Natural killer cell (primary cell): ENCODE measurements around the gene CRYGA. TPM values are rescaled to one million over a fixed set of nuclear protein-coding genes. Genes with fewer than 3 reads are reported as not detected.
A peak's percentile ranks its signal among the peaks of the same experiment; 100 is the strongest.

Experiments used
- ATAC-seq, 3 donors: fragments of 150-1000 bp in 2 of 3; fragments of 200-7000 bp in 1 of 3; cut with Tn5 transposase; 1 replicate in 1 of 3; 2 replicates in 2 of 3; pipeline ENCODE4 v1.10.0; 2021; ENCODE audit warnings: mild to moderate bottlenecking in 2 of 3, moderate library complexity in 2 of 3
- DNase-seq, 2 donors: peaks; one replicate each; pipeline versions ENCODE4 v3.0.0 to v3.0.0-alpha.2; 2013 to 2021; ENCODE audit warnings: mixed read lengths in 1 of 2
- H3K27ac ChIP-seq: one replicate; pipeline ENCODE4 v1.5.1; 2013; ENCODE audit warnings: mild to moderate bottlenecking, low read length
- H3K27me3 ChIP-seq: one replicate; pipeline ENCODE4 v1.6.1; 2013; ENCODE audit warnings: low read length; ENCODE audit not compliant: control insufficient read depth, insufficient read depth
- H3K36me3 ChIP-seq: one replicate; pipeline ENCODE4 v1.6.1; 2013; ENCODE audit warnings: low read length; ENCODE audit not compliant: control insufficient read depth, insufficient read depth
- H3K4me1 ChIP-seq: one replicate; pipeline ENCODE4 v1.6.1; 2013; ENCODE audit warnings: low read length; ENCODE audit not compliant: control insufficient read depth, insufficient read depth
- H3K4me3 ChIP-seq: one replicate; pipeline ENCODE4 v1.5.1; 2013; ENCODE audit warnings: low read length
- H3K9me3 ChIP-seq: one replicate; pipeline ENCODE4 v1.6.1; 2013; ENCODE audit warnings: low read length; ENCODE audit not compliant: control insufficient read depth, insufficient read depth
- H3K27ac Mint-ChIP-seq, 2 donors: one replicate each; pipeline ENCODE4 v1.8.0; 2022; ENCODE audit warnings: mild to moderate bottlenecking in 2 of 2, mixed read lengths in 2 of 2, moderate library complexity in 1 of 2
- H3K27me3 Mint-ChIP-seq, 2 donors: one replicate each; pipeline ENCODE4 v1.8.0; 2022; ENCODE audit warnings: low read depth in 2 of 2, mixed read lengths in 2 of 2
- H3K36me3 Mint-ChIP-seq: one replicate; pipeline ENCODE4 v1.8.0; 2022; ENCODE audit warnings: mixed read lengths
- H3K4me1 Mint-ChIP-seq, 2 donors: one replicate each; pipeline ENCODE4 v1.8.0; 2022; ENCODE audit warnings: mixed read lengths in 2 of 2
- H3K4me3 Mint-ChIP-seq: one replicate; pipeline ENCODE4 v1.8.0; 2022; ENCODE audit warnings: mild to moderate bottlenecking, moderate library complexity, mixed read lengths
- H3K9me3 Mint-ChIP-seq, 2 donors: one replicate each; pipeline ENCODE4 v1.8.0; 2022; ENCODE audit warnings: mixed read lengths in 2 of 2
- WGBS: methylation state at CpG from one replicate; pipeline ENCODE4 v1.1.7; 2013; ENCODE audit warnings: missing lambda C conversion rate; ENCODE audit not compliant: insufficient coverage; 5-methylcytosine and 5-hydroxymethylcytosine counted together
- intact Hi-C: fragments of 100-400 bp; cut with micrococcal nuclease; formaldehyde crosslinking; loops from one replicate; pipeline ENCODE4 v1.14.2; 2022
- total RNA-seq, 4 donors: library from RNA; stranded (reverse); fragments of 120-200 nt in 1 of 4; gene quantifications; one replicate each; pipeline versions ENCODE4 v1.2.3 to v1.2.4, GENCODE V29; 2013 to 2022
- TF ChIP-seq, protein P1 (sequence below): fragments of 200-600 bp; IDR thresholded peaks from one replicate; pipeline ENCODE4 v1.8.0; 2022; ENCODE audit warnings: antibody characterized with exemption

CRYGA gene
- total RNA-seq, 3 donors from 2014 or later (not counting 1 experiment from before 2014, with no cell fraction given): not detected

DNA sequence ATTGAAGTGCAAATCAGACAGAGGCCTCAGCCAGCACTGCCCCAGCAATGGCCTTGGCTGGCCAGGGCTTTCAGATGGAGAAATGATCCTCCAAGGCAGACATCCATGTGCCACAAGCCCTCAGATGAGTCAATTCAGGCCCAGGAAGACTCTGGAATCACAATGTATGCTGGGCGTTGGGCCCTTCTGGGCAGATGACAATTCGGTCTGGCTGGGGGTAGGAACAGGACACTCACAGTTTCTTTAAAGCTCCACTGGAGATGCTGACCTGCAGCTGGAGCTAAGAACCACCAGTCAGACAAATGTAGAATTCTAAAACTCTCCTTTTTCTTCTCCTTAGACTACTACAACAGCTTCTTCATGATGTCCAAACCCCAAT, 26.7 kb downstream of the CRYGA start:
- Mint-ChIP-seq H3K27ac (no peak overlapping the region), H3K36me3 (no peaks in the 10 kb centered on the region), H3K4me3 (no peak overlapping the region), H3K27me3 (no peaks in the 10 kb centered on the region), H3K4me1 (peaks cover 12% of the 10 kb centered on the region in 2 donors), H3K9me3 (no peaks in the 10 kb centered on the region)
- DNase-seq (no peak), ATAC-seq (no peak)
- TF ChIP-seq, protein P1, sequence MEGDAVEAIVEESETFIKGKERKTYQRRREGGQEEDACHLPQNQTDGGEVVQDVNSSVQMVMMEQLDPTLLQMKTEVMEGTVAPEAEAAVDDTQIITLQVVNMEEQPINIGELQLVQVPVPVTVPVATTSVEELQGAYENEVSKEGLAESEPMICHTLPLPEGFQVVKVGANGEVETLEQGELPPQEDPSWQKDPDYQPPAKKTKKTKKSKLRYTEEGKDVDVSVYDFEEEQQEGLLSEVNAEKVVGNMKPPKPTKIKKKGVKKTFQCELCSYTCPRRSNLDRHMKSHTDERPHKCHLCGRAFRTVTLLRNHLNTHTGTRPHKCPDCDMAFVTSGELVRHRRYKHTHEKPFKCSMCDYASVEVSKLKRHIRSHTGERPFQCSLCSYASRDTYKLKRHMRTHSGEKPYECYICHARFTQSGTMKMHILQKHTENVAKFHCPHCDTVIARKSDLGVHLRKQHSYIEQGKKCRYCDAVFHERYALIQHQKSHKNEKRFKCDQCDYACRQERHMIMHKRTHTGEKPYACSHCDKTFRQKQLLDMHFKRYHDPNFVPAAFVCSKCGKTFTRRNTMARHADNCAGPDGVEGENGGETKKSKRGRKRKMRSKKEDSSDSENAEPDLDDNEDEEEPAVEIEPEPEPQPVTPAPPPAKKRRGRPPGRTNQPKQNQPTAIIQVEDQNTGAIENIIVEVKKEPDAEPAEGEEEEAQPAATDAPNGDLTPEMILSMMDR: no peak
- no peaks in the 10 kb centered on the region for H3K9me3 ChIP-seq
- H3K4me3 ChIP-seq: no peak overlapping the region
- intact Hi-C loops: no loop called here
- no peak overlapping the region for H3K27ac ChIP-seq
- H3K4me1 ChIP-seq: peaks cover 19% of the 10 kb centered on the region
- no peaks in the 10 kb centered on the region for H3K27me3 ChIP-seq
- WGBS: 96% methylated on average over 2 of the region's 2 CpGs
- H3K36me3 ChIP-seq: no peaks in the 10 kb centered on the region

DNA sequence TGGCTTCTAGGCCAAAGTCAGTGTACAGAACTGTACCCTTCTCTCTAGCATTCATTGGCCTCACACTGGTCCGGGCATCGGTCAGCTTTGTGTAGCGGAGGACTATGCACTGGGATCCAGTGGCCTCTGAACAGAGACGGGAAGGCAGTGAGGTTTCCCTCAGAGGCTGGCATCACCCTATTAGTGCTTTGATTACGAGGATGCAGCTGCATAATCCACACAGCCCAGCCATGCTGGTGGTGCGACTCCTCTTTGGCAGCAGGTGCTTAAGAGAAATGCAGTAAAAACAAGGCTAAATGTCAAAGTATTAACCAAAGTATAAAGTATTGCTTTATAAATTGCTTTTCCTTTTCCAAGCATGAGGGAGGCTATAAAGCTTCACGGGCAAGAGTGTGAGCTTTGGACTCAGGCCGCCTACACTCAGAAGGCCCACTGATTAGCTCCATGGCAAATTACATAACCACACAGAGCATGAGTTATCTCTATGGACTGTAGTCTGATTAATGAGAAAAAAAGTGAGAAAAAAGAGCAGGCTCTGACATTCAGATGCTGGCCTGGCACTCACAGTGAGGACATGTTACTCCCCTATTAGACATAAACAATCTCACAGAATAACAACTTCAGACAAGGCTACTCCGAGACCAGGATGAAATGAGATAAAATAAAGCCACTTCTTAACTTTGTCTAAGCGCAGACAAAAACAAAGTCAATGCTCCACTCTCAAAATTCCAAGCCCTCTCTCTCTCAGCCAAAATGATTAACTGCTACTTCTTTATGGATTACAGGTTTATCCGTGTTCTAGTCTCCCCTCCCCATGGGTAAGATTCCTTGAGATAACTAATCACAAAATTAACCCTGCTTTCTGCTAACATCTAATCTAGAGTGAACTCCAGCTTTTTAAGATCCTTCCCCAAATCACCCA, 27.3 kb downstream of the CRYGA start:
- Mint-ChIP-seq H3K27me3 (no peaks in the 10 kb centered on the region), H3K9me3 (no peaks in the 10 kb centered on the region), H3K4me1 (peaks cover 12% of the 10 kb centered on the region in 2 donors), H3K4me3 (no peak overlapping the region), H3K27ac (no peak overlapping the region), H3K36me3 (no peaks in the 10 kb centered on the region)
- intact Hi-C loops: no loop called here
- H3K4me3 ChIP-seq: no peak overlapping the region
- no peaks in the 10 kb centered on the region for H3K9me3 ChIP-seq
- H3K27ac ChIP-seq: no peak overlapping the region
- TF ChIP-seq, protein P1: no peak
- peaks cover 19% of the 10 kb centered on the region for H3K4me1 ChIP-seq
- no peaks in the 10 kb centered on the region for H3K36me3 ChIP-seq
- ATAC-seq: no peak
- WGBS: 94% methylated on average over 11 of the region's 11 CpGs
- H3K27me3 ChIP-seq: no peaks in the 10 kb centered on the region
- DNase-seq: no peak

DNA sequence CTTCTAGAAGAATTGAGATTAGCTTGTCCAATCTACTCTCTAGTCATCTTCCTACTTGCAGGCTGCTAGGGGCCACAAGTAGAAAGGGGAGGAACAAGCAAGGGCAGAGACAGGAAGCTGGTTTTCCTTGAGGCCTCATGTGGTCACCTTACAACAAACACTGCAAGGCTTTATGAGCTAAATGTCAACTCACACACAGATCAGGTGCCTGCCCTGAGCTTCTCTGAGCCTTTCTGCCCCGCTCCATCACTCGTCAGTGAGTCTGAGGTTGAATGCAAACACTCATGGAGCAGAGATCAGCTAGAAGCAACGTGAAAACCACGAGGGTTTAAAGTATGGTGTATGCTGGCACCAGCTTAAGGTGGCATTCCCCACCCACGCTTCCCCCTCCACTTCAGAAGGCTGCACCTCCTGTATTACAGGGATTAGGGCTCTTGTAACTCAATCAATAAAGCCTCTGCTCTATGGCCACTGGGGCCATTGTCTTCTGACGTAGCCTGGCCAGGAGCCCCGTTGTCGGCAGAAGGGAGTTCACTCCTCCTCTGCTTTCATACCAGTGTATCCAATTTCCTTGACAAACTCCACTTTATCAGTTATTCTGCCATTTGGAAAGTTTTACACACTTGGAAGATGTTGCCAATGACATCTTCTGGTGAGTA, 28.3 kb downstream of the CRYGA start:
- WGBS: 22% methylated on average over 7 of the region's 8 CpGs
- Histone ChIP-seq H3K9me3 (no peaks in the 10 kb centered on the region), H3K4me3 (no peak overlapping the region), H3K27me3 (no peaks in the 10 kb centered on the region), H3K27ac (no peak overlapping the region), H3K4me1 (peaks cover 19% of the 10 kb centered on the region), H3K36me3 (no peaks in the 10 kb centered on the region)
- intact Hi-C loops: no loop called here
- Mint-ChIP-seq H3K36me3 (no peaks in the 10 kb centered on the region), H3K27me3 (no peaks in the 10 kb centered on the region), H3K9me3 (no peaks in the 10 kb centered on the region), H3K27ac (peak overlapping the region in 1 of 2 donors; percentile 65), H3K4me3 (peak overlapping the region; percentile 13), H3K4me1 (peaks cover 12% of the 10 kb centered on the region in 2 donors)
- DNase-seq: peak in 1 of 2 donors; percentile 6
- peak; percentile 55 to 77 (median 66) for ATAC-seq
- TF ChIP-seq, protein P1: no peak
